DOHH2 (cell line): ENCODE results near the gene MBTPS1.

ENCODE experiments used
- H3F3A ChIP-seq: fragments of 200-600 bp; sonication (generic), shearing (Covaris generic); 2 replicates; pipeline ENCODE4 v1.6.0; 2016; ENCODE audit warnings: antibody characterized with exemption, mild to moderate bottlenecking; ENCODE audit not compliant: control insufficient read depth, insufficient read depth
- H3K27ac ChIP-seq: fragments of 200-600 bp; sonication (generic); 2 replicates; pipeline ENCODE4 v1.5.1; 2014; ENCODE audit warnings: low read depth, mild to moderate bottlenecking, low read length, moderate library complexity
- H3K27me3 ChIP-seq: fragments of 200-600 bp; sonication (generic); 2 replicates; pipeline ENCODE4 v1.6.1; 2014; ENCODE audit warnings: mild to moderate bottlenecking, low read length, mixed read lengths; ENCODE audit not compliant: control insufficient read depth
- H3K36me3 ChIP-seq: fragments of 200-600 bp; sonication (generic); 2 replicates; pipeline ENCODE4 v1.6.1; 2014; ENCODE audit warnings: mild to moderate bottlenecking, low read length, moderate library complexity, mixed read lengths; ENCODE audit not compliant: control insufficient read depth
- H3K4me1 ChIP-seq: fragments of 200-600 bp; sonication (generic); 2 replicates; pipeline ENCODE4 v1.6.1; 2014; ENCODE audit warnings: mild to moderate bottlenecking, low read length, mixed read lengths; ENCODE audit not compliant: control insufficient read depth
- H3K4me2 ChIP-seq: fragments of 200-600 bp; sonication (generic); 2 replicates; pipeline ENCODE4 v1.6.0; 2014; ENCODE audit warnings: mild to moderate bottlenecking, low read length, moderate library complexity
- H3K4me3 ChIP-seq: fragments of 200-600 bp; sonication (generic); 2 replicates; pipeline ENCODE4 v1.5.1; 2014; ENCODE audit warnings: mild to moderate bottlenecking, low read length, mixed read lengths
- H3K79me2 ChIP-seq: fragments of 200-600 bp; sonication (generic); 2 replicates; pipeline ENCODE4 v1.6.1; 2014; ENCODE audit warnings: mild to moderate bottlenecking, low read length, mixed read lengths; ENCODE audit not compliant: control insufficient read depth
- H3K9me2 ChIP-seq: fragments of 200-600 bp; sonication (generic); replicated peaks from 2 replicates; pipeline ENCODE4 v1.6.1; 2014; ENCODE audit warnings: mild to moderate bottlenecking, low read length, mixed read lengths; ENCODE audit not compliant: control insufficient read depth
- H3K9me3 ChIP-seq: fragments of 200-600 bp; sonication (generic); 2 replicates; pipeline ENCODE4 v1.6.1; 2014; ENCODE audit warnings: antibody characterized with exemption, low read length, mixed read lengths; ENCODE audit not compliant: control insufficient read depth, insufficient read depth
- H4K20me1 ChIP-seq: fragments of 200-600 bp; sonication (generic); 2 replicates; pipeline ENCODE4 v1.6.0; 2014; ENCODE audit warnings: low read depth, mild to moderate bottlenecking, antibody characterized with exemption, low read length, moderate library complexity; ENCODE audit not compliant: control insufficient read depth, insufficient read depth
- CTCF ChIP-seq: fragments of 200-600 bp; sonication (generic); IDR thresholded peaks from one replicate; pipeline ENCODE4 v1.5.1; 2014; ENCODE audit warnings: antibody characterized with exemption, mild to moderate bottlenecking, low read depth, low read length; ENCODE audit not compliant: poor library complexity, severe bottlenecking
- EZH2phosphoT487 ChIP-seq: fragments of 200-600 bp; sonication (generic); IDR thresholded peaks from 2 replicates; pipeline ENCODE4 v1.6.1; 2017; ENCODE audit warnings: borderline replicate concordance, mild to moderate bottlenecking, antibody characterized with exemption, low read length, moderate library complexity, mixed read lengths

Gene MBTPS1

GRCh38 chr16:84059111-84059510 lies 57.6 kb downstream of the MBTPS1 start:
- H3K9me3 ChIP-seq = no peaks in the 10 kb centered on the region
- no peaks in the 10 kb centered on the region for H3K9me2 ChIP-seq
- peaks cover 81% of the 10 kb centered on the region for H3K36me3 ChIP-seq
- no peak overlapping the region for H3K4me3 ChIP-seq
- H3K27me3 ChIP-seq = no peaks in the 10 kb centered on the region
- H3K4me1 ChIP-seq = no peaks in the 10 kb centered on the region
- H4K20me1 ChIP-seq = no peaks in the 10 kb centered on the region
- H3K27ac ChIP-seq = no peak overlapping the region
- no peak for TF ChIP-seq CTCF
- no peak for TF ChIP-seq EZH2phosphoT487
- H3F3A ChIP-seq = no peaks in the 10 kb centered on the region
- no peaks in the 10 kb centered on the region for H3K79me2 ChIP-seq
- H3K4me2 ChIP-seq = no peak overlapping the region

- H4K20me1 ChIP-seq = no peaks in the 10 kb centered on the region
- no peaks in the 10 kb centered on the region for H3F3A ChIP-seq
- H3K27ac ChIP-seq = no peak overlapping the region
- H3K79me2 ChIP-seq = no peaks in the 10 kb centered on the region
- TF ChIP-seq CTCF (no peak), EZH2phosphoT487 (no peak)
- H3K4me1 ChIP-seq = no peaks in the 10 kb centered on the region
- no peaks in the 10 kb centered on the region for H3K9me3 ChIP-seq
- H3K9me2 ChIP-seq = no peaks in the 10 kb centered on the region
- H3K4me3 ChIP-seq = no peak overlapping the region
- no peak overlapping the region for H3K4me2 ChIP-seq
- peaks cover 81% of the 10 kb centered on the region for H3K36me3 ChIP-seq
- no peaks in the 10 kb centered on the region for H3K27me3 ChIP-seq
Observed at GRCh38 chr16:84058664-84059063, 58.1 kb downstream of the MBTPS1 start.

GRCh38 chr16:84058211-84058610 lies 58.5 kb downstream of the MBTPS1 start:
- Histone ChIP-seq H3K4me1 (no peaks in the 10 kb centered on the region), H3K4me2 (no peak overlapping the region), H3F3A (no peaks in the 10 kb centered on the region), H3K9me3 (no peaks in the 10 kb centered on the region), H3K36me3 (peaks cover 81% of the 10 kb centered on the region), H3K4me3 (no peak overlapping the region), H3K27me3 (no peaks in the 10 kb centered on the region), H4K20me1 (no peaks in the 10 kb centered on the region), H3K27ac (no peak overlapping the region), H3K9me2 (no peaks in the 10 kb centered on the region), H3K79me2 (no peaks in the 10 kb centered on the region)
- no peak for TF ChIP-seq EZH2phosphoT487
- TF ChIP-seq CTCF = no peak

- Histone ChIP-seq H3K27me3 (no peaks in the 10 kb centered on the region), H3K4me3 (no peak overlapping the region), H3F3A (no peaks in the 10 kb centered on the region), H3K4me1 (no peaks in the 10 kb centered on the region), H4K20me1 (no peaks in the 10 kb centered on the region), H3K79me2 (no peaks in the 10 kb centered on the region), H3K27ac (no peak overlapping the region), H3K9me2 (no peaks in the 10 kb centered on the region), H3K9me3 (no peaks in the 10 kb centered on the region), H3K36me3 (peaks cover 82% of the 10 kb centered on the region), H3K4me2 (no peak overlapping the region)
- TF ChIP-seq EZH2phosphoT487 (no peak), CTCF (no peak)
Observed at GRCh38 chr16:84056933-84057332, 59.8 kb downstream of the MBTPS1 start.
